Right lobe of liver (tissue), 4 donors: Measurements from ENCODE around the gene ENO3.

Source experiments
- CTCF ChIP-seq, 4 donors: fragments of 200-600 bp in 3 of 4; fragments of 450-650 bp in 1 of 4; IDR thresholded peaks; one replicate each; pipeline versions ENCODE4 v1.5.1 to v1.8.0; 2016 to 2022; ENCODE audit warnings: antibody characterized with exemption in 4 of 4, mild to moderate bottlenecking in 2 of 4
- POLR2A ChIP-seq: fragments of 450-650 bp; IDR thresholded peaks from one replicate; pipeline ENCODE4 v1.6.1; 2017; ENCODE audit warnings: antibody characterized with exemption, mild to moderate bottlenecking
- donor health status: DM: no; HTN: no; CAD: no.
- donor health status: DM: no; HTN: no; CAD: no.
- donor health status: DM: no; HTN: yes; CAD: no.

- TF ChIP-seq CTCF (IDR thresholded peaks at IDR 0.05) (no peak), POLR2A (no peak)
These were observed 49.3 kb downstream of the ENO3 start for GRCh38 chr17:5000237-5000639.
